HG02943 (cell line): ENCODE data around the gene WDR64.

Experiments used
- ATAC-seq: cut with Tn5 transposase; IDR thresholded peaks from one replicate; pipeline ENCODE4 v1.9.1; 2021; ENCODE audit warnings: mild to moderate bottlenecking, low read depth, moderate library complexity; ENCODE audit not compliant: unreplicated experiment

WDR64 gene

GRCh38 chr1:241652012-241652411, at the start of gene WDR64:
WDR64 (plus strand) TSS chr1:241652281; CDS start chr1:241652485, 204 bp downstream.
- ATAC-seq, result no peak

- no peak for ATAC-seq
These were observed 48.3 kb upstream of the WDR64 start for GRCh38 chr1:241603731-241604245.

GRCh38 chr1:241605146-241605805, 46.8 kb upstream of the WDR64 start:
- no peak for ATAC-seq

- ATAC-seq, result no peak
These were observed 45.5 kb upstream of the WDR64 start for GRCh38 chr1:241606544-241606943.

- ATAC-seq, result no peak
These were observed 44.6 kb upstream of the WDR64 start for GRCh38 chr1:241607497-241607896.

GRCh38 chr1:241608379-241609033, 43.6 kb upstream of the WDR64 start:
- ATAC-seq, result no peak

GRCh38 chr1:241610056-241610815, 41.8 kb upstream of the WDR64 start:
- ATAC-seq, result no peak

- ATAC-seq, result peak; percentile 90
These were observed 41.0 kb upstream of the WDR64 start for GRCh38 chr1:241611063-241611462.

GRCh38 chr1:241611736-241612135, 40.3 kb upstream of the WDR64 start:
- no peak for ATAC-seq

- ATAC-seq, result no peak
These were observed 39.3 kb upstream of the WDR64 start for GRCh38 chr1:241612533-241613477.

GRCh38 chr1:241614144-241614543, 37.9 kb upstream of the WDR64 start:
- no peak for ATAC-seq

GRCh38 chr1:241614572-241614971, 37.5 kb upstream of the WDR64 start:
- no peak for ATAC-seq

GRCh38 chr1:241615043-241615974, 36.8 kb upstream of the WDR64 start:
- no peak for ATAC-seq

- no peak for ATAC-seq
These were observed 34.7 kb upstream of the WDR64 start for GRCh38 chr1:241617426-241617825.

GRCh38 chr1:241622669-241623068, 29.4 kb upstream of the WDR64 start:
- no peak for ATAC-seq

- no peak for ATAC-seq
These were observed 27.1 kb upstream of the WDR64 start for GRCh38 chr1:241624935-241625334.

- peak; percentile 79 for ATAC-seq
These were observed 24.4 kb upstream of the WDR64 start for GRCh38 chr1:241627453-241628259.

GRCh38 chr1:241630005-241630404, 22.1 kb upstream of the WDR64 start:
- ATAC-seq, result no peak
